NCI-H128 (cell line): ENCODE results near the gene WNK1.
"Not testable (repeated sequence)": the region's sequence is repeated elsewhere in the genome, so short reads cannot be mapped to it uniquely, and the experiment has no call there.

Experiments used
- DNase-seq: peaks from one replicate; lab custom pipeline; 2025; ENCODE audit not compliant: unreplicated experiment; lab: John Stamatoyannopoulos, UW

WNK1 gene

DNA sequence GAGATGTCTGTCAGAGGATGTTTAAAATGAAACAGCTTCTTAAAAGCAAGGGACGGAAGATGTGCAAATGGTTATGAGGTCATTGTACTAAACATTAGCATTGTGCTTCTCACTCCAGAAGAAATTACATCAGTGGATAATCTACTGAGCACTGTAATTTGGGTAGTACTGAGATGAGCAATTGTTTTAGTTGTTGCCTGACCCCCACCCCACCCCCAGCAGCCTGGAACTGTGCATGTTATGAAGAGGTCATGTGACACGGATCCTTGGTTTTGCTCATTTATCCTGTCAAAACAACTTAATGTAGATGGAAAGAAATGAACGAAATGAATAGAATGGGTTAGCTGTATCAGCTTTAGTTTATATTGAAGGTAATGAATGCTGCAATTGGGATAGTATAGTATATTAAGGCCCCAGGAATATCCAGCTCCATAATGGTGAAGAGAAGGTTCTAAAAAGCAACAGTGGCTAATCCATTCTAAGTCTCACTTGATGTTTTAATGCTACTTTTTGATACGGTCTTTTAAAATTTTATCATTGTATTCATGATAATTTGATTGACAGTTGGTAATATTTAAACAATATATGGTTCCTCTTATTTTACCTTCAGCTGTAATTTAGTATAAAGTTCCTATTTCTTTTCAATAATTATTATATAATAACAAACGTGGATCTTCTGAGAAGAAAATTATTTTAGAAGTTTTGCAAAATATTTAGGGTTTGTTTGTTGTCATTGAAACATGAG, 58.5 kb downstream of the WNK1 start:
- DNase-seq, result no peak

DNA sequence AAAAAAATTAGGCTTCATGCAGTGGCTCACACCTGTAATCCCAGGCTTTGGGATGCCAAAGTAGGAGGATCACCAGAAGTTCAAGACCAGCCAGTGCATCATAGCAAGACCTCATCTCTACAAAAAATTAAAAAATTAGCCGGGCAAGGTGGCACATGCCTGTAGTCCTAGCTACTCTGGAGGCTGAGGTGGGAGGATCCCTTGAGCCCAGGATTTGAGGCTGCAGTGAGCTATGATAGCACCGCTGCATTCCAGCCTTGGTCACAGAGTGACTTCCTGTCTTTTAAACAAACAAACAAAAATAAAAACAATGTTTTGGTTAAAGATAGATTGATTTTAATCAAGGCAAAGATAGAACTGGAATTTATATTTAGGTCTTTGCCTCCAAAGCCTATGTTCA, 60.6 kb downstream of the WNK1 start:
- no peak for DNase-seq

DNA sequence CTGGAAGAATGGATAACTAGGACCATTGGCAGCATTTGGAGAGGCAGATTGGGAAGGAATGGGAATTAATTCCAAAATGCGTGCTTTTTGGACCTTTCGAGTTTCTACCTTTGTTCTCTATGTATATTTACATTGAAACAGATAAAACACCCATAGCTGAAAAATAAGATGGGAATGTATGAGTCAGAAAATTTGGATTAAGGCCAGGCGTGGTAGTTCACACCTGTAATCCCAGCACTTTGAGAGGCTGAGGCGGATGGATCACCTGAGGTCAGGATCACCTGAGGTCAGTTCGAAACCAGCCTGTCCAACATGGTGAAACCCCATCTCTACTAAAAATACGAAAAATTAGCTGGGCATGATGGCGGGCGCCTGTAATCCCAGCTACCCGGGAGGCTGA, 65.1 kb downstream of the WNK1 start:
- DNase-seq, result not testable (repeated sequence)

DNA sequence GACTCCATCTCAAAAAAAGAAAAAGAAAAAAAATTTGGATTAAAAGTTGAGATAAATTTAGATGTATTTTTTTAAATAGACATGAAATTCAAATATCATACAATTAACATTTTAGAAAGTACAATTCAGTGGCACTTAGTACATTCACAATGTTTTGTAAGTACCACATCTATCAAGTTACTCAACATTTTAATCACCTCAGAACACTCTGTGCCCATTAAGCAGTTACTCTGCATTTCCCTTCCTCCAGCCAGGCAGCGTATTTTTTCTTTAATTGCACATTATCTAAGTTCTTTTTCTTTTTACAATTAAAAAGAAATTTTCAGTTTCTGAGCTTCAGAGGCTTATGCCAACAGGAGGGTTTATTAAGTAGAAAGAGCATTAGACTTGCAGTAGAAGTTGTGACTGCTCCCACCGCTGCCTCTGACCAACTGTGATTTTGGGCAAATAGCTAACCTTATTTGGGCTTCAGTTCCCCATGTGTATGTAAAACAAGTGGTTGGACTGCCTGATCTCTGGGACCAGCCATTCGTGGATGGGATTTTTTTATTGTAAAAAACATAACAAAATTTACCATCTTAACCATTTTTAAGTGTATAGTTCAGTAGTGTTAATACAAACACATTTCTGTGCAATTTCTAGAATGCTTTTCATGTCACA, 65.7 kb downstream of the WNK1 start:
- no peak for DNase-seq

DNA sequence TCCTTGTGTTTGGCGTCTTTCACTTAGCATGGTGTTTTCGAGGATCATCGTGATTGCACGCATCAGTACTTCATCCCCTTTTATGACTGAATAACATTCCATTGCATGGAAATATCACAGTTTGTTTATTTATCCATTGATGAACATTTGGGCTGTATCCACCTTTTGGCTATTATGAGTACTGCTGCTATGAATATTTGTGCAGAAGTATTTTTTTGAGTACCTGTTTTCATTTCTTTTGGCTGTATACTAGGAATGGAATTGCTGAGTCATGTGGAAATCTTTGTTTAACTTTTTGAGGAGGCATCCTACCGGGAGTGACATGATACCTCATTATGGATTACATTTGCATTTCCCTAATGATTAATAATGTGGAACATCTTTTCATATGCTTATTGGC, 66.4 kb downstream of the WNK1 start:
- DNase-seq, result no peak

DNA sequence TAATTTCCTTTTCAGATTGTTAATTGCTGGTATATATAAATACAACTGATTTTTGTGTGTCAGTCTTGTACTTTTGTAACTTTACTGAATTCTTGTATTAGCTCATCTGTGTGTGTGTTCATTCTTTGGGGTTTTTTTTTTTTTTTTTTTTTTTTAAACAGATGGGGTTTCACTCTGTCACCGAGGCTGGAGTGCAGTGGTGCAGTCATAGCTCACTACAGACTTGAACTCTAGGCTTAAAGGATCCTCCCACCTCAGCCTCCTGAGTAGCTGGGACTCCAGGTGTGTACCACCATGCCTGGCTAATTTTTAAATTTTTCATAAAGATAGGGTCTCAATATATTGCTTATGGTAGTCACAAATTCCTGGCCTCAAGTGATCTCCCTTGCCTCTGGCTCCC, 68.0 kb downstream of the WNK1 start:
- DNase-seq, result no peak

DNA sequence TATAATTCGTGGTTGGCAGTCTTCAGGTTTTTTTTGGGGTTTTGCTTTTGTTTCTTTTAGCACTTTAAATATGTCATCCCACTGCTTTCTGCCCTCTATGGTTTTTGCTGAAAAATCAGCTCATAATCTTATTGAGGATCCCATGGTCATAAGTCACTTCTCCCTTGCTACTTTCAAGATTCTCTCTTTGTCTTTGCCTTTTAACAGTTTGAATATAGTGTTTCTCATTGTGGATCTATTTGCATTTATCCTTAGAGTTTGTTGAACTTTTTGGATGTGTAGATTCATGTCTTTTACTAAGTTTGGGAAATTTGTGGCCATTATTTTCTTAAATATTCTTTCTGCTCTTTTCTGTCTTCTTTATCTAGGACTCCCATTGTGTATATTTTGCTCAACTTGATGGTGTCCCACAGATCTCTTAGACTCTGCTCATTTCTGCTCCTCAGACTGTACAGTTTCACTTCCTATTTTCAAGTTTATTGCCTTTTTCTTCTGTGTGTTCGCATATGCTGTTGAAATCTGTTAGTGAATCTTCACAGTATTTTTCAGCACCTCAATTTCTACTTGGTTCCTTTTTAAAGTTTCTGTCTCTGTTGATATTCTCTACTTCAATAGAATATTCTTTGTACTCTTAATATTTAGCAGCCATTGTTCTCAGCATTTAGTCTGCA, 70.8 kb downstream of the WNK1 start:
- no peak for DNase-seq

DNA sequence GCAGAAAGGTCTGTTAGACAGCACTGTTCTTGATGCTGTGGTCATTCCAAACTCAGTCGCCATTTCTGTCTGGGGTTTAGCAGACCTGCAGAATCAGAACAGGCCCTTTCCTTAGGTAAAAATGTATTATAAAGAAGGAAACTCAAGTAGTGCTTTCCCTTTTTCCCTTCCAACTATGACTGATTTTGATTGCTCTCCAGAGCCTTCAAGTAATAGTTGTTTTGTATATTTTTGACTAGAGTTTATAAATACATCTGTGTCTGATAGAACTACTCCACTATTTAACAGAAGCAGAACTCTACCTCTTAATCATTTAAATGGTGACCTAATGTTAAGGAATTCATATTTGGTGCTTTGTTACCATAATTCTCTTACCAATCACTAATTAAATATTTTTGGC, 74.0 kb downstream of the WNK1 start:
- no peak for DNase-seq

DNA sequence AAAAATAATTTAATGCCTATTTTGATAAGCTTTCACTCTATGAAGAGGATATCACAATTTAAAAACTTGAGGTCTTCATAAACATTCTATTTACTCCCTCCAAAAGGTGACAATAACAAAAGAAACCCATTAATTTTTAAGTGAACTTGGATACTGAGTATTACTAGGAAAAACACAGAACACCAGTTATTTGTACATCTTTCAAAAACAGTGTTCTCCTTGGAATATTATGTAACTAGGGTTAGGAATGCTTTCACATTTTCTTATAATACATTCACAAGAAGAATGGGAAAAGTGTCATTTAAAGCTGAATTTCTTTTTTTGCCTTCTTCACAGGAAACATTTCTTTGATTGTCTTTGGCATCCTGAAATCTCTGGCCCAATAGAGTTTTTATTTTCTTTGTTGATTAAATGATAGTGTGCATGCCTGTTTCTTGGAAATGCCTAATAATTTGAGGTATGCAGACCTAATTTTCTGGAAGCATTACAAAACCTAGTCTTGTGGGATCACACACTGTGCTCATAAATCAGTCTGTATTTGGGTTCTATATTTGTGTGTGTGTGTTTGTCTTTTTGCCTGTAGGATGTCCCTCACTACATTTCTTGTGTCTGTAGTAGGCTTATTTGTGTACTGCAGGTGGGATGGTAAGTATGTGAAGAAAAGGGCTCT, 76.5 kb downstream of the WNK1 start:
- DNase-seq, result no peak

DNA sequence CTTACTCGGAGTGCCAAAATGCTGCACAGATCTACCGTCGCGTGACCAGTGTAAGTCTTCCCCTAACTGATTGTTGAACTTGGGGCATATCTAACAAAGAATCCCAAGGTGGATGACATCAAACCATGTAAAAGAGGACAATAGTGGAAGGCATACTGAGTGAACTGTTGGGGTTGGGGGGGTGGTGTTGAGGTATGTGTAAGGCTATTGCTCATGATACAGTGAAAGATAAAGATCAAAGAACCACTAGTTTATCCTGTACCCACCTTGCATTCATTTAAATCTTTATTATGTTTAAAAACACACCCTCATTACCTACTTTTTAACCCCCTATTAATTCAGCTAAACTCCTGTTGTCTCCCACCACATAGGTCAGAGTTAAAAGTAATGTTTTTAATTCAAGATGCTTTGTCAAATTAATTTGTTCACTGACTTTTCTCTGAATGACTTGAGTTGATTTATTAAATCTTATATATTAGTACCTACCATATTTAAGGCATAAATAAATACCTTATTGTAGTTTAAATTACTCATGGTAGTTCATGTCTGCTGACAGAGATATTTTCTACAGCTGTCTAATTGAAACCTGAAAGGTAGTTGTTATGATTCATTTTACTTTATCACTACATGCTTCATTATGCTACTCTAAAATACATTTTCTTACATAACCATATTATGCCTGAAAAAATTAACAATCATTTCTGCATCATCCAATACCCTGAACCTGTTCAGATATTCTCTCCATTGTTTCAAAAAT, 77.9 kb downstream of the WNK1 start:
- DNase-seq, result no peak

DNA sequence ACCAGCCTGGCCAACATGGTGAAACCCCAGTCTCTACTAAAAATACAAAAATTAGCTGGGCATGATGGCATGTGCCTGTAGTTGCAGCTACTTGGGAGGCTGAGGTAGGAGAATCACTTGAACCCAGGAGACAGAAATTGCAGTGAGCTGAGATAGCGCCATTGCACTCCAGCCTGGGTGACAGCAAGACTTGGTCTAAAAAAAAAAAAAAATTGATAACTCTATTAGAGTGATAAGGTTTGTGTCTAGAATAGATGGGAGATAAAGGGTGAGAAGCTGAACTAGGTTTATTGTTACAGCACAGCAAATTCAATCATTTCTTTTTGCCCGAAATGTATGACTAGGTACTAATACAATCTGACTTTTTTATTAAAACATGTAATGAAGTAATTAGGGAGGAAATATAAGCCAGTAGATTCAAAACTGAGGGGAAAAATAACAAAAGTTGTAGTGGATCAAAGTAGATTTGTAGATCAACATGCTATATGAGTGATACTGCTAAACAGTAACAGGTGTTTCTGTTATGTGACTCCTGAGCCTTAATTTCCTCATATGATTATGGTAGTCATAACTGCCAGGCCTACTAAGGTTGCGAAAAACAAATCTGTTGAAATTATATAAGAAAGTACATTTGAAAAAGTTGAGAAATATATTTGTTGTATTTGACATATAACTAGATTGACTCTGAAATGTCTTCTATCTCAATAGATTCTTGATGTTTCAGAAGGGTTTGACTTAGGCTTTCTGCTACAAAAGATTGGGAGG, 83.6 kb downstream of the WNK1 start:
- no peak for DNase-seq

DNA sequence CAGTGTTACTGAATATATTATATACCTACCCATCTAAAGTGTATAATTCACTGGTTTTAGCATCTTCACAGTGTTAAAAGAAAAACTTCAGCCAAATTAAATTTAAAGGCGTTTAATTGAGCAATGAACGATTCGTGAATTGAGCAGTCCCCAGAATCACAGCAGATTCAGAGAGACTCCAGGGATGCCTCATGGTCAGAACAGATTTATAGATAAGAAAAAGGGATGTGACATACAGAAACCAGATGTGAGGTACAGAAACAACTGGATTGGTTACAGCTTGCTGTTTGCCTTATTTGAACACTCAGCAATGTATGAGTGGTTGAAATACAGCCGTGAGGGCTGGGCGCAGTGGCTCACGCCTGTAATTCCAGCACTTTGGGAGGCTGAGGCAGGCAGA, 84.6 kb downstream of the WNK1 start:
- no peak for DNase-seq

DNA sequence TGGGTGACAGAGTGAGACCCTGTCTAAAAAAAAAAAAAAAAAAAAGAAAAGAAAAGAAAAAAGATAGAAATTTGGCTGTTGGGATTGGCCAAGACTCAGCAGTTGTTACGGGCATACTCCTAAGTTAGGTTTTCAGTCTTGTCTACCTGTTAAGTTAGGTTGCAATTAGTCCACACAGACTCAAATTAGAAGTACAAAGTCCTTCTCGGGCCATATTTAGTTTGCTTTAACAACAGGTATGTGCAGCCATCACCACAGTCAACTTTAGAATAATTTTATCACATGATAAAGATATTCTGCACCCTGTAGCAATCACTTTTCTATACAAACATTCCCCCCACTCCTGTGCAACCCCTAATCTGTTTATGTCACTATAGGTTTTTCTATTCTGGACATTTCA, 85.2 kb downstream of the WNK1 start:
- no peak for DNase-seq

DNA sequence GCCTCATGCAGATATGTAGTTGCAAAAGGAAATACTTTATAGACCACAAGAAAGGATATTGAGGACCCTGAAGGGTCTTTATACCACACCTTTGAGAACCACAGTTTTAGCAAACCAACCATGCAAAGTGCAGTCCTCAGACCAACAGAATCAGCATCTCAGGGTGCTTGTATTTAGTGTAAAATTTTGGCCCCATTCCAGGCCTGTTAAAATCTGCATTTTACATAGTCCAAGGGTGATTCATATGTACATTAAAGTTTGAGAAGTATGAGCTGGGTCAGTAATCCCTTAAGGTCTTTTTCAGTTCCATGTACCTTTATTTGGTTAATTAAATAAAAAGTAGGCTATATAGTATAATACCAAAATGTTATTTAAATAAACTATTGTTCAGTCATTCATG, 91.2 kb downstream of the WNK1 start:
- no peak for DNase-seq

DNA sequence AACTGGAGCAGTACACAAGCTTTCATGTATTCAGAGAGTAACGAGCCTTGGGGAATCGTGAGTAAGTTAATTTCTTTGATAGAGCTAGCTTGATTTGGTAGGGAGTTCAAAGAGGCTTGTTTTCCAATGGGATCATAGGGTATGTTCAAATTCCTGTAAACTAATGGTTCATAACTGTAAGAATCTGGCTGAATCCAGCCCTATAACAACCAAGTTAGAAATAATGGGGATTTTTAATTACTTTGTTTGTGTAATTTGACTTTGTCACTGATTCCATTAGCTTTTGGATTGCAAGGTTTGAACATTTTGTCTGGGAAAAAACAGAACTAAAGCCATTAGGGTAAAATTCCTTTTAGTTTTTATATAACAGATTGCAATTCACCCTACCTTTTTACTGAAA, 94.0 kb downstream of the WNK1 start:
- no peak for DNase-seq

DNA sequence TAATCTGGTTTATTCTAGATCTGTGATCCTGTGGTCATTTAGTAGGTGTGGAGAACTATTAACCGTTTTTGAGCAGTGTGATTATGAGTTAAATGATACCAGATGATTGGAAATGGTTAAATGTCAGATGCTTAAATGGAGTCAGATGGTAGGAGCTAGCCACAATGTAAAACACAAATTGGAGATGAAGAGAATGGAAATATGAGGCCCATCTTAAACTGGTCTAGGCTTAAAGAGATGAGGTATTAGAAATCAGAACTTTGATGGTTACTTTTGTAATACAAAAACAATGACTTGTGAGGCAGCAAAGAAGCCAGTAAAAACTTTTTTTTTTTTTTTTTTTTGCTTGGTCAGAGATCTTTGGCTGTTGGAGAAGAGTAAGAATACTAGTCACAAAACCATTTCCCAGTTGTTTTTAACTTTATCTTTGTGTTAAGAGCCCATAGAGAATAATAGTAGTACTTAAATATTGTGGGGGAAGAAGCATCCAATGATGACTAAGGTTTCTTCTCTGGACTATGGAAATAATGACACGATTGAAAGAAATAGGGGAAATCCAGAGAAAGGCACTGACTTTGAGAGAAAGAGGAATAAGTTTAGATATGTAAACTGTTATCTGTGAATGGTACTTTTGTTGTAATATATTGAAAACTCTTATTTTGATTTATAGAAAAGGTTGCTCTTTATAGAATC, 95.9 kb downstream of the WNK1 start:
- no peak for DNase-seq

DNA sequence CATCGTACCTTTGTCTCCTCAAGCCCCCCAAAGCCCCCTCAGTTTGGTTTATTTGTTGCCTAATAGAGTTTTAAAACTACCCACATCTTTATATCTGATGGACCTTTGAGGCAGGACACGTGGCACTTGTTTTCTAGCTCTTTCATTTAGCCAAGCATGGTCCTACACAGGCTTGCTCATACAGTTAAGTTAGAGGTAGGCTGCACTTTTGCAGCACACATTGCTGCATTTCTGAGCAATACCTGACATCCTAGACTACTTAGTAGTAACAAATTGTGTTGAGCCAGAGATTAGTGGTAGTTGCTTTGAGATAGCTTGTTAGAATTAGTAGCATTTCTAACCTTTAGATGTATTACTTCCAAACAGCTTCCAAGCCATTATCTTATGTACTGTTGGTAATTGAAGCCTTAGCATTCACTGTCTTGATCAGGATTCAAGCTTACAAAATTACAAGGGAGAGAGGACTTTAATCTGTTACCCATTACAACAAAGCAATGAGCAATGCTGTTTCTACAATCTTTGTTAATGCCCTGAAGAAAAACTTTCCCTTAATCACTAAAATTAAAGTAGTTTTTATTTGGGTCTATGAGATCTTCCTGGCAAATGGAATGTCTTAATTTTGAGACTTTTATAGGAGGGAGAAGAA, 96.6 kb downstream of the WNK1 start:
- no peak for DNase-seq

DNA sequence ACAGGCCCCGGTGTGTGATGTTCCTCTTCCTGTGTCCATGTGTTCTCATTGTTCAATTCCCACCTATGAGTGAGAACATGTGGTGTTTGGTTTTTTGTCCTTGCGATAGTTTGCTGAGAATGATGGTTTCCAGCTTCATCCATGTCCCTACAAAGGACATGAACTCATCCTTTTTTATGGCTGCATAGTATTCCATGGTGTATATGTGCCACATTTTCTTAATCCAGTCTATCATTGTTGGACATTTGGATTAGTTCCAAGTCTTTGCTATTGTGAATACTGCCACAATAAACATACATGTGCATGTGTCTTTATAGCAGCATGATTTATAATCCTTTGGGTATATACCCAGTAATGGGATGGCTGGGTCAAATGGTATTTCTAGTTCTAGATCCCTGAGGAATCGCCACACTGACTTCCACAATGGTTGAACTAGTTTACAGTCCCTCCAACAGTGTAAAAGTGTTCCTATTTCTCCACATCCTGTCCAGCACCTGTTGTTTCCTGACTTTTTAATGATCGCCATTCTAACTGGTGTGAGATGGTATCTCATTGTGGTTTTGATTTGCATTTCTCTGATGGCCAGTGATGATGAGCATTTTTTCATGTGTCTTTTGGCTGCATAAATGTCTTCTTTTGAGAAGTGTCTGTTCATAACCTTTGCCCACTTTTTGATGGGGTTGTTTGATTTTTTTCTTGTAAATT, 97.5 kb downstream of the WNK1 start:
- DNase-seq, result not testable (repeated sequence)

DNA sequence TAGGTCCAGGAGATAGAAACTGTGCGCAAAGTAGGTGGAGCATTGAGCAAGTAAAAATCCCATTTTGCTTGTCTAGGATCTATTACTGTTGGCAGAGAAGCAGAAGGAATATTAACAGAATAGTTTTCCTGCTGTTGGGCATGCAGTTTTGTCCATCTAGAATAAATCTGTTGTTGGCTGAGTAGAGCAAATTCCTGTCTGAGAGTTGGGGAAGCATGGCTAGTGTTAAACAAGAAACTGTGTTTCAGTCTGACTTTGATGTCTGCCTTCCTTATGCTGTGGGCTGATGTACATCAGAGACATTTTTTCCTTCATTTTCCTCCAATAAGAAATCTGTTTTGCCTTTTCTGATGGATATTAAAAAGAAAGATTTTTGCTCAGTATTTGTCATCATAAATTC, 99.0 kb downstream of the WNK1 start:
- no peak for DNase-seq
